Stimulated activated CD4-positive, alpha-beta T cell treated with anti-CD3 and anti-CD28 coated beads, Interleukin-1b, Interleukin-23, amount 100 ng/mL, for 1 hour (primary cell): Measurements from ENCODE around the gene CALM3.
A peak's percentile ranks its signal among the peaks of the same experiment; 100 is the strongest.
"Not testable (repeated sequence)": the region's sequence is repeated elsewhere in the genome, so short reads cannot be mapped to it uniquely, and the experiment has no call there.

Experiments
- DNase-seq, 2 donors: peaks; one replicate each; pipeline ENCODE4 v3.0.0-alpha.2; 2020; ENCODE audit warnings: low read depth in 2 of 2

The CALM3 gene

DNA sequence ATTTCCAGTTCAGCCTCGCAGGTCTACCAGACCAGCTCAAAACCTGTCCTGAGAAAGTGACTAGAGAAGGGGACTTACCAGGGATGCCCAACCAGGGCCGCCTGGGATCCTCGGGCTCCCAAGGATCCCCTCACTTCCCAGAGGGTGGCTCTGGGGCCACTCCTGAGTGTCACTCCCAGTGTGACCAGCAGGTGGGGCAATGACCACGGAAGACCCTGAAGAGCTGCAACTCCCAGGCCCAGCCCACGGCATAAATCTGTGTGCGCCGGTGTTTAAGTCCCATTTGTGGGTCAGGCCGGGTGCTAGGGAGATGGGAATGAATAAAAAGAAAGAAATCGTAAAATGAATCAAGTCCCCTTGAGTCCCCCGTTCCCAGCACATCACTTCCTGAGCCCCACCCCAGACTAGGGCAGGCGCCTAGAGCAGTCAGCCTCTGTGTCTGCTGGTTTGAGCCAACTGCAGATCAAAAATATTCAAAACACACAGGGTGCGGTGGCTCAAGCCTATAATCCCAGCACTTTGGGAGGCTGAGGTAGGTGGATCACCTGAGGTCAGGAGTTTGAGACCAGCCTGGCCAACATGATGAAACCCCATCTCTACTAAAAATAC is 13.1 kb downstream of the CALM3 start:
- DNase-seq = peak in 1 of 2 donors; percentile 72

DNA sequence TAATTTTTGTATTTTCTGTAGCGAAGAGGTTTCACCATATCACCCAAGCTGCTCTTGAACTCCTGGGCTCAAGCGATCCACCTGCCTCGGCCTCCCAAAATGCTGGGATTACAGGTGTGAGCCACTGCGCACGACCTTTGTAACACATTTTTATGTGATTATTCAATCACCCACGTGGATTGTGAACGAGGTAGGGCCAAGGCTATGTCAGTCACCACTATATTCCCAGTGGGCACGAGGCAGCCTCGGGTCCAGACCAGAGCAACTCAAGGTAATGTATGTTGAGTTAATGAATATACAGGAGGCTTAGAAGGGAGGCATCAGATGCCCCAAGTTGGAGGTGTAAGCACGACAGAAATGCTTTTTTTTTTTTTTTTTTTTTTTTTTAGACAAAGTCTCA is 14.8 kb downstream of the CALM3 start:
- DNase-seq = no peak

DNA sequence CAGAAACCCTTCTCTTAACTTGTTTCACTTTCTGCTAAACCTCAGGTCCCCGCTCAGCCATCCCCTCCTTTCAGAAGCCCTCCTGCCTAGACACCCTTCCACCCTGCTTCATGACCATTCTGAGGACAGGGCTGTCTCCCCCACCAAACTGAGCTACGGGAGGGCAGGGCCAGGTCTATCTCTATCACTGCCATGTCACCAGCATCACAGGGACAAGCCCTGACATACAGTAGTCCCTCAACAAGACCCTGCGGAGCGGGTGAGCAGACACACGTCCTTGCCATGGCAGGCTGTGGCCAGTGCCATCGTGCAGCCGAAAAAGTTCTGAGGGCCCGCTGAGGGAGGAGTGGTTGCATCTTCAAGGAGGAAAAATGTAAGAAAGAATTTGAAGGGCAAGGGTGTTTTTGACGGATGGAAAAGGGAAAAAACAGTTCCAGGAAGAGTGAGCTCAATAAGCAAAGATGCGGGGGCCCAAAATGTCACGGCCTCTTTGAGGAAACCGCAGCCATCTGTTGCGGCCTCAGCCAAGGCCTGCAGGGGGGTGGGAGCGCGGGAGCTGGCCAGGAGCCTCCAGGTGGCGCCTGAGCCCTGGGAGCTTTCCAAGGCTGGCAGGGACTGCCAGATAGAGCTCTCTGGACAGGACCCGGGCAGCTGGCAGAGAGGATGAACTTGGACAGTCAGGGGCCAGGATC is 15.6 kb downstream of the CALM3 start:
- no peak for DNase-seq

DNA sequence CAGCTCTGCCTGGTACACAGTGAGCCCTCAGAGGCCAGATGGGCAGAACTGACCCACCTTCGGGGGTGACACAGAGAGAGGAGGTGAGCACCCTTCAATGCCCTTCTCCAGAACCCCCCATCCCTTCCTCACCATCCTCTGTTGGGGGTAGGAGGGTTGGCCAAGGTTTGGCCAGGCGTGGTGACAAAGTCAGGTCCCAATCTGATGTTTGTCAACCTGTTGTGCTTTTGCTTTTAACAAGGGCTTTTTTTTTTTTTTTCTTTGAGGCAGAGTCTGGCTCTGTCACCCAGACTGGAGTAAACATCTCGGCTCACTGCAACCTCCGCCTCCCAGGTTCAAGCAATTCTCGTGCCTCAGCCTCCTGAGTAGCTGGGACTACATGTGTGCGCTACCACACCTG is 16.5 kb downstream of the CALM3 start:
- DNase-seq = no peak

DNA sequence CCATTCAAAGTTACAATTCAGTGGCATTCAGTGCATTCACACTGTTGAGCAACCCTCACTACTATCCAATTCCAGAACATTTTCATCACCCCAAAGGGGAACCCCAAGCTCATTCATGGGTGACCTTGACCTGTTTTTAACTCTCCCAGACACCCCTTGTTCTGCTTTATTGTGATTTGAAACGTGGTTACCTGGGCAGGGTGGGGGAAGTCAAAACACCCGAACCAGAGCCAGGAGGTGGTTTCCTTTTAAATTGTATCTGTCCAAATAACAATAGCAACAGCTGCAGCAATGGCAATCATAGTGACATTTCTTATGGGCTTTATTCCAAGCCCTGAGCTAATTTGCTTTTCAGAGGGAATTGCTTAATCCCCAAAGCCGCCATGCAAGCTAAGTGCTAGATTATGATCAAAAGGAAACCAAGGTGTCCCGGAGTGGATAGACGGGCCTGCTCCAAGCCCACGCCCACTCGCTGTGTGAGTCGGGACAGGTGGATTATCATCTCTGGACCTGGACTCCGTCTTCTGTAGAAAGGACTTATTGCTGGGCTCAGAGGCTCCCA is 17.6 kb downstream of the CALM3 start:
- DNase-seq = no peak

DNA sequence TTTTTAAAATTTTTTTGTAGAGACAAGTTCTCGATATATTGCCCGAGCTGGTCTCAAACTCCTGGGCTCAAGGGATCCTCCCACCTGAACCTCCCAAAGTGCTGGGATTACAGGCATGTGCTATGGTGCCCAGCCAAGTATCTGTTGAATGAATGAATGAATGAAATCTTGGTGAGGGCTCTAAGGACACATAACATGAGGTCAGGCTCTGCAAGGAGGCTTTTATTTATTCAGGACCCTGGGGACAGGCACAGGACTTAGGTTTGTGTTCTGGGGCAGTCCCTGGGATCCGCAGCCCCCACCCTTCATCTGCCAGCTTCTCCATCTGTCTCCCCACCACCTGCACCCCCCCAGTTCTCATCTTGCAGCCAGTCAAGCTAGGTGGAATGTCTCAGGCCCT is 19.1 kb downstream of the CALM3 start:
- DNase-seq = no peak

DNA sequence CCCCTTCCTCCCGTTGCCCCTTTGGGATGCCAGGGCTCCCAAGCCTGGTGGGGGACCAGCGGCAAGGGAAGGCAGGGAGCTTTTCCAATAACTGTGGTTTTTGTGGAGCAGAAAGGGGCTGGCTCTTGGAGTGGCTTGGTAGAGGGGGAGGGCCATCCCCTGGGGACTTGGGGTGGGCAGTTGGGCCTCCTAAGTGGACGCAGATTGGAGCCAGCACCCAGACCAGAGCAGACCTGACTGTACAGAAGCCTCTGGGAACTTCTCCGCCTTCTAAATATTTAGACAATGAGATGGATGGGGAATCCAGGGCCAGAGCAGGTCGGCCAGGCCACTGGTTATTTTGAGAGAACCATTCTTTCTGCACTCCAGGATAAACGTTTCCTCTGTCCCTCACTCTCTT is 19.6 kb downstream of the CALM3 start:
- DNase-seq = no peak

DNA sequence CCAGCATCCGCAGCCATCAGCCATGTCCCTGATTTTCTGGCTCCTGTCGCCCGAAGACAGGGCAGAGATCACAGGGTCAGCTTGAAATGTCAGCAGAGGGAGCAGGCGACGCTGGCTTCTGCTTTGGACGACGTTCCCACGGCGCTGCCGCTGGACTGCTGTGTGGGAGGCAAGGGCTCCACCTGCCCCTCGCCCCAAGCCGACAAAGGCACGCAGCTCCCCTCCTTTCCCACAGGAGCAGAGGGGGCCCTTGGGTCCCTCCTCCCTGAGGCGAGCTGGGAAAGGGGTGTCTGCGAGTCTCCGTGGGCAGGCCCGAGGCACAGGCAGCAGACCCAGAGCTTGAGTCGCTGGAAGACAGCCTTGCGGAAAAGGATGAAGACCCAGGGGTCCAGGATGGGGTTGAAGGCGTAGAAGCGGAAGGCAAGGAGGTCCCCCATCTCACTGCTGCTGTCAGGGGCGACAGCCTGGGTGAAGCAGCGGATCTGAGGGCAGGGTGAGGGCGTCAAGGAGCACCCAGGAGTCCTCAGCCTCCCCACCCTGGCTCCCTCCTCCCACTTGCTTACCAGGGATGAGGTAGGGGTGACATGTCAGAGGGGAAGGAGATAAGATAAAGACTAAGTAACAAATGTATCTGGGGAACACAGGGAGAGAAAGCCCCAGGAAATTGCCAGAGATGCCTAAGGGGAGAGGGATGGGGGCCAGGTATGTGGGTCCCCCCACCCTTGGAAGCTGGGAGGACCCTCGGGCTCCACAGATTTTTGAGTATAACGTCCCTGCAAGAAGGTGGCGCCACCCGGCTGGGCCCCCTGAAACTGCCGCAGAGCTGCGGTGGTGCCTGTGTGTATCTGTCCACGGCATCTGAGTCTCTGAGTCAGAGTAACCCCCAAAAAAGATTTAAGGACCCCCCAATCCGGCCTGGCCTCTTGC is 20.3 kb downstream of the CALM3 start:
- DNase-seq = no peak

DNA sequence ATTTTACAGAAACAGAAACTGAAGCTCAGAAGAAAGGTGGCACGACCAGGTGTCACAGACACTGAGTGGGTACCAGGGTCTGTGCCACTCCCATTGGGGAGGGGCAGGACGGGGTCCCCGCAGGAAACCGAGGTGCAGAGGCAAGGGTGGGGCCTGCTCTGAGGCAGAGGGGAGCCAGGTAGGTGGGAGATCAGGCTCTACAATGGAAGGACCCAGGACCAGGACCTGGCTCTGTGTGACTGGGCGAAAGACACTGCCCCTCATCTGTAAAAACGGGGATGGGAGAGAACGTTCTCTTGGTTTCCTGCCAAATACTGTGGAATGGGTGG is 21.0 kb downstream of the CALM3 start:
- no peak for DNase-seq

DNA sequence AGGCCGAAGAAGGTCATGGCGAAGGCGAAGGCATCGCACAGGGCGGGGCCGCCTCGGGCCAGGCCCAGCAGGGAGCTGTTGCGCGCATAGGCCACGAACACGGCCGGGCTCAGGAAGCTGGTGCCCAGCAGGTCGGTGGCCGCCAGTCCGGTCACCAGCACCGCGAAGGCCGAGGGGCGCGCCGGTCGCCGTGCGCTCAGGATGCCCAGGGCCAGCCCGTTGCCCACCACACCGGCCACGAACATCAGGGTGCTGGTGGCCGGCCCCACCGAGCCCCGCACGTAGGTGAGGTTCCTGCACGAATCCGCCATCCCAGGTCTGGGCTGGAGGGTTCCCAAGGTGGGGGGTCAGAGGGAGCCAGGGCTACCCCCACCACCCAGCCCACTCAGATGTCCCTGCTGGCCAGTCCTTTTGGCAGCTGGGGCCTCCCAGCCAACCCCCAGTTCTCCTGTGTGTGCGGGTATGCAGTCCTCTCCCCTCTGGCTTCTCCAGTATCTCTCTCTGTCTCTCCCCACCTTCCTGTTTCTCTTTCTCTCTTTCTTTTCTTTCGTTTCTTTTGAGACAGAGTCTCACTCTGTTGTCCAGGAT is 22.9 kb downstream of the CALM3 start:
- no peak for DNase-seq

DNA sequence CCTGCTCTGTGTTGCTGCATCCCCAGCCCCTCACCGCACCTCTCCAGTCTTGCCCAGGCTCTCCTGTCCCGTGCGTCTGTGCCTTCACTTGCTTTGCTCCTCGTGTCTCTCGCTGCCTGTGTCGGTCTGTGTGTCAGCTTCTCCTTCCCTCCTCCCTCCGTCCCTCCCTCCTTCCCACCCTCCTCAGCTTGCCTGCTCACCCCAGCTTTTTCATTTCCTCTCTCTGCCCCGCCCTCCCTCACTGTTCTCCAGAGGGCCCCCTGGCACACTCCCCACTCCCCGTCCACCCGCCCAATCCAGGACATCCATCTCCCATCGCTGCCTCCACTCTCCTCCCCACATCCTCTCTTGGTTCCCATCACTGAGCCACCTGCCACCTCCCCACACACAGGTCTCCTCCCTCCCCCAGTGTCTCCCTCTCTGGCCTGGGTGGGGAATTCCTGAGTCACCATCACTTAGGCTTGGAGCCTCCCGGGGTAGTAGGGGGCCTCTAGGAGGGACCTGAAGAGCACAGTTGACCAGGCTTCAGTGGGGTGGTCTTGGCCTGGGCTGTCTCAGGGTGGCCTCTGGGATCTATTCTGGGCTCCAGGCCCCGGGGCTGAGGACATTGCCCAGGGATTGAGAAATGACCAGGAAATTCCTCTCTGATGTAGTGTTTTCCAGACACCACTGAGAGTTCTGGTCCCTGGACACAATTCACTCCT is 24.0 kb downstream of the CALM3 start, which contains the start of gene PTGIR:
PTGIR (minus strand) TSS at position 132 of the 704 bp plus-strand sequence. CDS start 864 bp downstream, outside the sequence.
- no peak for DNase-seq

DNA sequence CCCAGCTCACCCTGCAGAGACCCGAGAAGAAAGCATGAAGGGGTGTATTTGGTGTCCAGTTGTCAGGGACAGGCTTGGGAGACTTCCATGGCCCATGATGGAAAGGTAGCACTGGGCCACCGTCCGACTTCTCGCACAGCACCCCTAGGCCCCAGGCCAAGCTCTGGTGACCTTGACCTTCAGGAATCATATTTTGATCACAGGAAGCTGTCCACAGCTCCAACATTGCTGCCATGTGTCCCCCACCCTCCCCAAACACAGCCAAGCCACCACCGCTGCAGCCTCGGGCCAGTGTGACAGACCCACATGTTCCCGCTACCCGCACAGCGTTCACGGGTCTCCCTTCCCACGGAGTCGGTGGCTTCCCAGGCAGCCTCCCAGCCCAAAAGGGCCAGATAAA is 24.6 kb downstream of the CALM3 start:
- DNase-seq = no peak

DNA sequence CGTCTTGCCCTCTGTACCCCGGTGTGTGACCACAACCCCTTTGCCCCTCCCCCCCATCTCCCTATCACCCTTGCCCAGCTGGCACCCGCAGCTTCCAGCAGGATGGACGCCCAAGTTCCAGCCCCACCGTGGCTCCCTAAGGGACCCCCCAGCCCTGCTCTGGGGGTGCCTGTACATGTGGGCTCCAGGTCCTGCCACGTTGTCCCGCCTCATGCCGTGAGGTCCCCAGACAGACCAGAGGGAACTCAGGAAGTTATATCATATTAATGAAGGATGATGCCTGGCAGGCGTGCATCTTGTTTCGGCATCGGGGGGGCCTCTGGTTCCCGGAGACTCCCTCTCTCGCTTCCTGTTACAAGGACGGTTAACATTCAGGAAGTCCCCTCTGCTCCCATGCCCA is 25.3 kb downstream of the CALM3 start:
- DNase-seq = no peak

DNA sequence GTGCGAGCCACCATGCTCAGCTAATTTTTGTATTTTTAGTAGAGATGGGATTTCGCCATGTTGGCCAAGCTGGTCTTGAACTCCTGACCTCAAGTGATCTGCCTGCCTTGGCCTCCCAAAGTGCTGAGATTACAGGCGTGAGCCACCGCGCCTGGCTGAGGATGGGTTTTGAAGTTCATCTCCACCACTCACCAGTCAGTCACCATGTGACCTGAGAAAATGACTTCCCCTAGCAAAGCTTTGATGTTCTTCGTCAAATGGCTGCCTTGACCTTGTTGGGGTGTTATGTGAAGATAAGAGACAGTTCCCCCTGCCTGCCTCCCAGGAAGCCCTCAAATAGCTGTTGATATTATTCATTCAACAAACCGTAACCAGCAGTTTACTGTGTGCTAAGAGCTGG is 27.8 kb downstream of the CALM3 start:
- DNase-seq = not testable (repeated sequence)

DNA sequence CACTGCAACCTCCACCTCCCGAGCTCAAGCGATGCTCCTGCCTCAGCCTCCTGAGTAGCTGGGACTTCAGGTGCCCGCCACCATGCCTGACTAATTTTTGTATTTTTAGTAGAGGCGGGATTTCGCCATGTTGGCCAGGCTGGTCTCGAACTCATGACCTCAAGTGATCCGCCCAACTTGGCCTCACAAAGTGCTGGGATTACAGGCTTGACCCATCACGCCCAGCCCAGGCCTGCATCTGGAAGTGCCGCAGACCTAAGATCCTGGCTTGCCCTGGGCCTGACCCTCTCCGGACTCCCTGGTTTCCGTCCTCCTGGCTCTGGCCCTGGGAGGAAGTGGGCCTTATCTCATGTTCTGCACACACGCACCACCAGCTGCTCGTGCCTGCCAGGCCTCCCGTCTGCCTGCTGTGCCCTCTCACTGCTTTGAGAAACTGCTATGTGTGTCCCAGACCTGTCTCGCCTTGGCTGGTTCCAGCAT is 28.5 kb downstream of the CALM3 start:
- DNase-seq = no peak

DNA sequence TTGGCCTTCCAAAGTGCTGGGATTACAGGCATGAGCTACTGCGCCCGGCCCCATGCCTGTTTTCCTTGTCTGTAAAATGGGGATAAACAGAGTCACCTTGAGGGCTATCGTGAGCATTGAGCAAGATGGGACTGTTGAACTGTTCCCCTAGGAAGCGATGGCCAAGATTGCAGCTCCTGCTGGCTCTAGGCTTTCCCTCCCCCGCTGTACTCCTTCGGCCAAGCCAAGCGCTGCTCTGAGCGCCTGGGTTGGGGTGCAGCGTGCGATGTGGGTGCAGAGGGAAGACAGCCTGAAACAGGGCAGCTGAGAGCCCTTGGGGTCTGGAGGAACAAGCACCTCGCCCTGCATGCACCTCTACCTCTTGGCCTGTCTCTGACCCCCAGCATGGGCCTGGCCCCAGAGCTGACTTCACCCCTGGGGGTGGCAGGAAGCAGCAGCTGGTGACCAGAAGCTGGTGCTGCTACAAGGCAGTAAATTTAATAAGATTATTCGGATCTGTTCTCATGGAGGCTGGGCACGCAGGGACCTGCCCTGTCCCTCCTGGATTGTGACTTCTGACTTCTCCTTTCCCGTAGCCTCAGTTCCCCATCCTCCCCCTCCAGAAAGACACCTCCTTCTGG is 29.6 kb downstream of the CALM3 start:
- DNase-seq = no peak

DNA sequence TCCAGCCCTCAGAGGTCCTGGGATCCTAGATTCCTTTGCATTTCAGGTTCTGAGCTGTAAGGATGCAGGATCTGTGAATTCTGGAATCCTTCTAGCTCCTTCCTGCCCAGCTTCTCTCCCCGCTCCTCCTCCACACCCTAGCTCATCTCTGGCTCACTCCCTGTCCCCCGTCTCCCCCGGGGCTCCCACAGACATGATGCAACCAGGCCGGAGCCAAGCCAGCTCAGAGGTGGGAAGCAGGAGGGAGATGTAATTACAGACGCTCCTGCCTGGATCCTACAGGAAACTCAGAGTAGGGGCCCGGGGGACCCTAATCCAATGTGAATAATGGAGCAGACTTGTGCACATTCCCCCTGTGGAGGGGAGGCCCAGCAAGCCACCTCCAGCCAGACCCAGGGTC is 30.4 kb downstream of the CALM3 start:
- DNase-seq = no peak

DNA sequence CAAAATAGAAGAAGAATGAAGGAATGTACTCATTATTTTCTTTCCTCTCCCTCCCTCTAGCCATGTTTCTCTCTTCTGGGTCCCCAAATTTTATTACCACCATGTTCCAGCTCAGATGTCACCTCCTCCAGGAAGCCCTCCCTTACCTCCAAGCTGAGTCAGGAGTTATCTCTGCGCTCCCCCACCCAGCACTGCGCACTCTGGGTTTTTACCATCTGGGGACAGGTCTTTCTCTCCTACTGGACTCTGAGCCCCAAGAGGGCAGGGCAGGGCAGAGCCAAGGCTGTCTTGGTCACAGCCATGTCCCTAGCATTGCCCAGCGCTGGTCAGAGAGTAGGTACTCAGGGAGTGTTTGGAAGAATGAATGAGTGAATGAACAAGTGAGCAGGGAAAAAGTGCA is 32.0 kb downstream of the CALM3 start:
- no peak for DNase-seq

DNA sequence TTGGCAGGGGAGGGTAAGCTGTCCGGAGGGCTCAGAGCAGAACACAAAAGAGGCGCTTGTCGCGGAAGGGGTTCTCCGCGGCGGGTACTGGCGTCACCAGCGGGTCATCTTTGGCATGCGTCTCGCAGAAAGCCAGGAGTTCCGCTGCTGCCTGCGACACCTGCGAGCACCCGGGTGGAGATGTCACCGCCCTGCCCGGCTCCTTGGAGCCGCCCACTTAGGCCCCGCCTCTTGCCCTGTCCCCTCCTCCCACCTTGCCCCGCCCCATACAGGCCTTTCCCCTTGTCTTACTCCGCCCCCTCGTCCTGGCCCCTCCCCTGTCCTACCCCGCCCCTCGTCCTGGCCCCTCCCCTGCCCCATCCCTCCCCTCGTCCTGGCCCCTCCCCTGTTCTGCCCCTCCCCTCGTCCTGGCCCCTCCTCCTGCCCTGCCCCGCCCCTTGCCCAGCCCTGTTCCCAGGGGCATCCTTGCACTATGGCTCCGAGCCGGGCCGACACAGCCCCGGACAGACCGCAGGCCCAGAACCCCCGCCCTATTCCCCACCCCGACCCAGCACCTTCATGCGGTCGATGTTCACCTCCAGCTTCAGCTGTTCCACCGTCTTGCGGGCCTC is 33.0 kb downstream of the CALM3 start:
- DNase-seq = peak; percentile 93 to 97

DNA sequence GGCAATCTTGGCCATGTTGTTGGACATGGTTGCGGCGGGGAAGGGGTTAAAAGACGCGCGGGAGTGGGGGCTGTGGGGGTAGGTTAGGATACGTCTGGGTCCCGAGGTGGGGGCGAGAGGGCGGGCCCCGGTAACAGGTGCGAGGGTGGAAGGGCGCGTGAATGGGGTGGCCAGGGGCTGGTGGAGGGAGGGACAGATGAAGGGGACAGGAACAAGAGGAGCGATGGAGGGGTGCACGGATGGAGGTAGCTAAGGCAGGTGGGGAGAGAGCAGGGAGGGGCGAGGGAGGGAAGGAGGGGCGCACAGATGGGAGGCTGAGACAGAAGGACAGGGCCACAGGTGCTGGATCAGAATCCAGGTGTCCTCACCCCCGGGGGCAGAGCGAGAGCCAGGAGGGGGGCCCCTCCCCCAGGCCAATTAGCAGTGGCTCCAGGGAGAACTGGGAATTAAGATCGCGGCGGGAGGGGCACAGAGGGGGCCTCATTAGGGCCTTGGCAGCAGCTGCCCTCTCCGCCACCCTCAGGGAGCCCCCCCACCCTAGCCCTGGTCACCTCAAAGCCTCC is 33.6 kb downstream of the CALM3 start:
- DNase-seq = no peak
